Right lobe of liver (tissue), 6 donors: ENCODE results near the gene GPX8. TPM values are rescaled to one million over a fixed set of nuclear protein-coding genes. Genes with fewer than 3 reads are reported as not detected.

Experiments used
- ATAC-seq, 4 donors: fragments of 200-7000 bp; cut with Tn5 transposase; one replicate each; pipeline ENCODE4 v1.9.1; 2020; ENCODE audit warnings: mild to moderate bottlenecking in 4 of 4, moderate library complexity in 4 of 4
- DNase-seq, 3 donors: peaks; one replicate each; pipeline ENCODE4 v3.0.0-alpha.2; 2020
- H3K27ac ChIP-seq, 3 donors: fragments of 200-600 bp; one replicate each; pipeline ENCODE4 v1.8.0; 2022
- H3K27me3 ChIP-seq, 2 donors: fragments of 200-600 bp; one replicate each; pipeline ENCODE4 v1.8.0; 2022
- H3K36me3 ChIP-seq, 4 donors: fragments of 200-600 bp; sonication (generic) in 1 of 4; one replicate each; pipeline versions ENCODE4 v1.5.1 to v1.8.0; 2017 to 2022; ENCODE audit warnings: control low read depth in 1 of 4
- H3K4me1 ChIP-seq, 4 donors: fragments of 200-600 bp; sonication (generic) in 1 of 4; one replicate each; pipeline versions ENCODE4 v1.5.1 to v1.8.0; 2017 to 2022; ENCODE audit warnings: control low read depth in 1 of 4
- H3K4me3 ChIP-seq, 3 donors: fragments of 200-600 bp; one replicate each; pipeline ENCODE4 v1.8.0; 2022
- H3K9me3 ChIP-seq, 4 donors: fragments of 200-600 bp; sonication (generic) in 1 of 4; one replicate each; pipeline versions ENCODE4 v1.5.1 to v1.8.0; 2017 to 2022; ENCODE audit warnings: control low read depth in 1 of 4
- CTCF ChIP-seq, 4 donors: fragments of 200-600 bp in 3 of 4; fragments of 450-650 bp in 1 of 4; IDR thresholded peaks; one replicate each; pipeline versions ENCODE4 v1.5.1 to v1.8.0; 2016 to 2022; ENCODE audit warnings: antibody characterized with exemption in 4 of 4, mild to moderate bottlenecking in 2 of 4
- POLR2A ChIP-seq: fragments of 450-650 bp; IDR thresholded peaks from one replicate; pipeline ENCODE4 v1.6.1; 2017; ENCODE audit warnings: antibody characterized with exemption, mild to moderate bottlenecking
- WGBS: methylation state at CpG from one replicate; pipeline ENCODE4 v1.1.6; 2018; ENCODE audit warnings: low coverage, low lambda C conversion rate; ENCODE audit not compliant: insufficient coverage; ENCODE audit errors: missing lambda C conversion rate; 5-methylcytosine and 5-hydroxymethylcytosine counted together
- intact Hi-C, 2 donors: fragments of 100-400 bp; cut with DNase I; formaldehyde crosslinking; loops; one replicate each; pipeline versions ENCODE4 v1.11.2 to v1.14.1; 2022
- total RNA-seq, 6 experiments: library from RNA; depleted of rRNA in 2 of 6; stranded (reverse); fragments of >200 nt in 2 of 6; fragmentation: NEBNext Ultra II Directional in 3 of 6; extraction: Animal tissue kit (Norgen Biotek cat#: 25700) in 3 of 6; gene quantifications; one replicate each; pipeline versions ENCODE4 v1.1.0 to v1.2.4, GENCODE V29; 2016 to 2023
- donor health status: DM: no; HTN: yes; CAD: no.
- donor health status: DM: no; HTN: no; CAD: no.
- donor health status: DM: no; HTN: no; CAD: no.
- donor health status: DM: no; HTN: yes; CAD: no.
- donor health status: DM: no; HTN: yes; CAD: no.

GPX8 gene
- total RNA-seq, 6 experiments from 2014 or later: 0.24 to 3.2 (median 1.4) TPM

- no peak overlapping the region for H3K27ac ChIP-seq
- H3K27me3 ChIP-seq: no peaks in the 10 kb centered on the region
- H3K4me3 ChIP-seq: no peak overlapping the region
- WGBS: 81% methylated on average over 7 of the region's 9 CpGs
- ATAC-seq: no peak
- no peaks in the 10 kb centered on the region for H3K4me1 ChIP-seq
- DNase-seq: no peak
- intact Hi-C loops: no loop called here
- TF ChIP-seq POLR2A (no peak), CTCF (IDR thresholded peaks at IDR 0.05) (no peak)
- no peaks in the 10 kb centered on the region for H3K36me3 ChIP-seq
- H3K9me3 ChIP-seq: no peaks in the 10 kb centered on the region
Measured at GRCh38 chr5:55141945-55142690, 17.9 kb upstream of the GPX8 start.

- ATAC-seq (peak; percentile 85 to 95 (median 92)), DNase-seq (peak; percentile 40 to 61 (median 56))
- H3K4me3 ChIP-seq: no peak overlapping the region
- no peaks in the 10 kb centered on the region for H3K9me3 ChIP-seq
- no peaks in the 10 kb centered on the region for H3K4me1 ChIP-seq
- H3K27me3 ChIP-seq: no peaks in the 10 kb centered on the region
- H3K36me3 ChIP-seq: no peaks in the 10 kb centered on the region
- no peak overlapping the region for H3K27ac ChIP-seq
- 28% methylated on average over 4 of the region's 4 CpGs for WGBS
- TF ChIP-seq POLR2A (no peak), CTCF (IDR thresholded peaks at IDR 0.05) (no peak)
- intact Hi-C loops: no loop called here
Measured at GRCh38 chr5:55143624-55144023, 16.3 kb upstream of the GPX8 start.

- Histone ChIP-seq H3K27ac (no peak overlapping the region), H3K9me3 (no peaks in the 10 kb centered on the region), H3K4me1 (no peaks in the 10 kb centered on the region), H3K36me3 (no peaks in the 10 kb centered on the region), H3K4me3 (no peak overlapping the region), H3K27me3 (no peaks in the 10 kb centered on the region)
- no peak for DNase-seq
- TF ChIP-seq CTCF (IDR thresholded peaks at IDR 0.05): no peak
- no peak for TF ChIP-seq POLR2A
- intact Hi-C loops: no loop called here
- no peak for ATAC-seq
- 58% methylated on average over 8 of the region's 8 CpGs for WGBS
Measured at GRCh38 chr5:55146080-55146479, 13.9 kb upstream of the GPX8 start.

GRCh38 chr5:55146543-55147151, 13.3 kb upstream of the GPX8 start:
- intact Hi-C loops: no loop called here
- no peak overlapping the region for H3K4me3 ChIP-seq
- ATAC-seq (peak; percentile 95 to 97 (median 96)), DNase-seq (peak; percentile 66 to 79 (median 71))
- no peak for TF ChIP-seq POLR2A
- peak; percentile 86 to 96 (median 93) for TF ChIP-seq CTCF (IDR thresholded peaks at IDR 0.05)
- no peaks in the 10 kb centered on the region for H3K36me3 ChIP-seq
- 5% methylated on average over 11 of the region's 11 CpGs for WGBS
- no peaks in the 10 kb centered on the region for H3K9me3 ChIP-seq
- no peaks in the 10 kb centered on the region for H3K4me1 ChIP-seq
- no peak overlapping the region for H3K27ac ChIP-seq
- H3K27me3 ChIP-seq: no peaks in the 10 kb centered on the region
